ENCODE data around the gene ACMSD.
"Not testable (repeated sequence)": the region's sequence is repeated elsewhere in the genome, so short reads cannot be mapped to it uniquely, and the experiment has no call there.

ACMSD gene

GRCh38 chr2:134838143-134838620, at the start of gene ACMSD:
Gene ACMSD, plus strand, starts transcription at chr2:134838616. Its CDS starts 67 bp downstream, at chr2:134838683.
- no peak for DNase-seq (ENCODE audit: low read depth in 3 of 3)

- no peak for DNase-seq (ENCODE audit: low read depth in 3 of 3)
Measured at GRCh38 chr2:134790487-134790886, 47.9 kb upstream of the ACMSD start.

- DNase-seq (ENCODE audit: low read depth in 3 of 3), result no peak
Measured at GRCh38 chr2:134791616-134792015, 46.8 kb upstream of the ACMSD start.

DNA sequence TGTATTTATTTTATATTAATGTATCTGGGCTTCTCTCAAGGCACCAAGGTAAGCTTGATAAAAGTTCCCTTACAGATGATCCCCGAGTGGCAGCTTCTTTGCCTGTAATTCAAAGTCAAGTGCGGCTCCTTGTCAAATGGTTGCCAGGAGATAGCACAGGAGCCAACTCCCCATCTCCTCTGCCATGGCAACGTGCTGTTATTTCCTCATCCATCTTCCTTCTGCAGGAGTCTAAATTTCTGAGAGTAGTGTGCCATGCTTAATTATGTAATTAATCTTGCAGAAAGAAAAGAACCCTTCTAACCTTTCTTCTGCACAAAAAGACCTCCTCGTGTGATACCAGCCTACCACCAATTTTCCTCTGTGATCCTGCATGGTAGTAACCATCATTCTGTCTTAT, 46.2 kb upstream of the ACMSD start:
- DNase-seq (ENCODE audit: low read depth in 3 of 3), result no peak

DNA sequence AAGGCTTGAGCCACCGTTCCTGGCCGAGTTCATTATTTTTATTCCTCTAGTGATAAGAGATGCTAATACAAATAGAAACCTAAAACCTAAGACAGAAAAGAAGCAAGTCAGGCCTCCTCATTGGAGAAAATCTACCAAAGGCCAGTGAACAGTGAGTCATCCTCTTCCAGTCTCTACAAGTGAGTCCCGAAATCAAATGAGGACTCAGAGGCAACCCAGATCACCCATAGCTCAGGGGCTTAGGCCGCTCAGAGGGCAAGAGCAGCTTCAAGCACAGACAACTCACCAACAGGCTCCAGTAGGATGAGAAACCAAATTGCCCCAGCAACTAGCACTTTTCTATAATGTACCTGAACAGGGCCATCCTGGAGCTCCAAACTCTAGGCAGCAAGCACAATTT, 42.7 kb upstream of the ACMSD start:
- no peak for DNase-seq (ENCODE audit: low read depth in 3 of 3)

DNA sequence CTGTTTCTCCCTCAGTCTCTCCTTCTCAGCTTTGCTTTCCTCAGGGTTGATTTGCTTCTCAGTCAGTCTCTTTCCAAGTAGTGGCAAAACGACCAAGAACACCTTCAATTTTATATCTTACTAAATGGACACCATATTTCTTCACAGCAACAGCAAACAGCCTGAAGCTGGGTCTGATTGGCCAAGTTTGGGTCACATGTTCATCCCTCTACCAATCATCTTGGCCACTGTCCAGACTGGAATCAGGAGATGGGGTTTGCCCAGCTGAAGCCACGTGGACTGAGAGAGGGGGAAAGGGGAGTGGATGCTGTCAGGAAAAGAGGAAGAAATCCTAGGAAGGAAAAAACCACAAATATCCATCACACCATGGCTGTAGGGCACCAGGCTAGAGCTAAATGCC, 42.0 kb upstream of the ACMSD start:
- DNase-seq (ENCODE audit: low read depth in 3 of 3), result no peak

DNA sequence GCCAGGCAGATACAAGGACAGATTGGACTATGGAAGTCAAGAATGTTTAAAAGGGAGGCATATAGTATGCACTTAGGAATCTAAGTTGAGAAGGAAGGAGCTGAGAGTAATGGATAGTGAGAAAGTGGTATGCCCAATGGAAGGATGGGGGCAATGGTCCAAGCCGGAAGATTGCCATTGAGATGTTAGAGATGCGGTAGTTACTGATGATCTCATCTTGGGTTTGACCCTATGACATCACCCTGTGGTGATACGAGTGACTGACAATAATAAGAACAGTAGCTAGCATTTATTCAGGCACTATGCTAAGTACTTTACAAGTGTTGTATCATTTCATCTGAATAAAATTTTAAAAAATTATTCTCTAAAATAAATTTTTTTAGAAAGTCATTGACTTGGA, 38.5 kb upstream of the ACMSD start:
- DNase-seq (ENCODE audit: low read depth in 3 of 3), result no peak

GRCh38 chr2:134800341-134800740, 38.1 kb upstream of the ACMSD start:
- DNase-seq (ENCODE audit: low read depth in 3 of 3), result no peak

DNA sequence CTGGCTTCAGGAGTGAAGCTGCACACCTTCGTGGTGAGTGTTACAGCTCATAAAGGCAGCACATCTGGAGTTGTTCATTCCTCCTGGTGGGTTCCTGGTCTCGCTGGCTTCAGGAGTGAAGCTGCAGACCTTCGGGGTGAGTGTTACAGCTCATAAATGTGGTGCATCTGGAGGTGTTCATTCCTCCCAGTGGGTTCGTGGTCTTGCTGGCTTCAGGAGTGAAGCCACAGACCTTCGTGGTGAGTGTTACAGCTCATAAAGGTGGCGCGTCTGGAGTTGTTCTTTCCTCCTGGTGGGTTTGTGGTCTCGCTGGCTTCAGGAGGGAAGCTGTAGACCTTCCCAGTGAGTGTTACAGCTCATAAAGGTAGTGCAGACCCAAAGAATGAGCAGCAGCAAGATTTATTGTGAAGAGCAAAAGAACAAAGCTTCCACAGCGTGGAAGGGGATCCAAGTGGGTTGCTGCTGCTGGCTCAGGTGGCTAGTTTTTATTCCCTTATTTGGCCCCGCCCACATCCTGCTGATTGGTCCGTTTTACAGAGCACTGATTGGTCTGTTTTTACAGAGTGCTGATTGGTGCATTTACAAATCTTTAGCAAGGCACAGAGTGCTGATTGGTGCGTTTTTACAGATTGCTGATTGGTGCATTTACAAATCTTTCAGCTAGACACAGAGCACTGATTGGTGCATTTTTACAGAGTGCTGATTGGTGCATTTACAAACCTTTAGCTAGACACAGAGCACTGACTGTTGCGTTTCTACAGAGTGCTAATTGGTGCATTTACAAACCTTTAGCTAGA, 34.6 kb upstream of the ACMSD start:
- DNase-seq (ENCODE audit: low read depth in 3 of 3), result not testable (repeated sequence)

GRCh38 chr2:134815741-134816140, 22.7 kb upstream of the ACMSD start:
- no peak for DNase-seq (ENCODE audit: low read depth in 3 of 3)

DNA sequence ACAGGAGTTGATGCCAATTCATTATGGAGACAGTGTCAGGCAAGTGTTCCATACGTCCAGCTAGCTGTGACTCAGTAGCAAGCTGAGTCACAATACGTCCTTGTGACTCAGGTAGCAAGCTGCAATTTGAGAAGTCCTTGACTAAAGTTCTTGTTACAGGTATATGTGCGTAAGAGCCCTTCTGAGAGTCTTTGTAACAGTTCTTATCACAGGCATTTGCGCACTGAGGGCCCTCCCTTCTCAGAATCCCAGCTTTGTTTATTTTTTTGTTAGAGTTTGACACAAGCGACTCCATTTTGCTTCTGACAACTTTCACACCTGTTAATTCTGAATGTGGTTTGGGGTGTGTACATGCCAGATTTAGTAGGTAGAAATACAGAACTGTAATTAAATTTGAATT, 20.1 kb upstream of the ACMSD start:
- no peak for DNase-seq (ENCODE audit: low read depth in 3 of 3)

- DNase-seq (ENCODE audit: low read depth in 3 of 3), result no peak
Measured at GRCh38 chr2:134819334-134819733, 19.1 kb upstream of the ACMSD start.

DNA sequence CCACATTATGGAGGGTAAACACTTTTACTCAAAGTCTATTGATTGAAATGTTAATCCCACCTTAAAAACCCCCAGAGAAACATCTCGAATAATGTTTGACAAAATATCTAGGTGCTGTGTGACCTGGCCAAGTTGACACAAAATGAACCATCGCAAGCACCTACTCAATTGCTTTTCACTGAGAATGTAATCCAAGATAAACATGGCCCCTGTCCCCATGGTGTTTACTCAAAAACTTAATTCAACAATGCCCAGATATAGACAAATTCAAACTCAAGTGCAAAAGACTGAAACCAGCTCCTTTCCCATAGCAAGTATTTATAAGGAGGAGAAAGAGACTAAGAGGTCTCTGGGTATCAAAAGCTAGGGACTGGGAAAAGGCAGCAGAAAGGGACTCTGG, 15.0 kb upstream of the ACMSD start:
- no peak for DNase-seq (ENCODE audit: low read depth in 3 of 3)

DNA sequence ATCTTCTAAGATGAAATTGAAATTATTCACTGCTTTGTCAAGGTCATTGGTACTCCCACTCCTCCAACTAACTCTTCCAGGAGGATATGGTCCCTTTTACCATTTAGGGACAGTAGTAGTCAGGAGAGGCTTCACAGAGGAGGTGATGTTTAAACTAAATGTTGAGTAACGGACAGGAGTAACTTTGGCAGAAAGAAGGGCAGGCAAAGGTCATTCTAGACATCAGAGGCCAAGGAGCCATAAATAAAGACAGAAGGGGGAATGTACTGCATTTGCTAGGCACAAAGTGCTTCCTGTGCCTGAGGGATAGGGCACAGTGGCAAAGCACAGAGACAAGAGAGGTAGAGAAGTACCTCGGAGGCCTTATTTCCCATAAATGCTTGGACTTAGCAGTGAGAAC, 14.6 kb upstream of the ACMSD start:
- DNase-seq (ENCODE audit: low read depth in 3 of 3), result no peak

DNA sequence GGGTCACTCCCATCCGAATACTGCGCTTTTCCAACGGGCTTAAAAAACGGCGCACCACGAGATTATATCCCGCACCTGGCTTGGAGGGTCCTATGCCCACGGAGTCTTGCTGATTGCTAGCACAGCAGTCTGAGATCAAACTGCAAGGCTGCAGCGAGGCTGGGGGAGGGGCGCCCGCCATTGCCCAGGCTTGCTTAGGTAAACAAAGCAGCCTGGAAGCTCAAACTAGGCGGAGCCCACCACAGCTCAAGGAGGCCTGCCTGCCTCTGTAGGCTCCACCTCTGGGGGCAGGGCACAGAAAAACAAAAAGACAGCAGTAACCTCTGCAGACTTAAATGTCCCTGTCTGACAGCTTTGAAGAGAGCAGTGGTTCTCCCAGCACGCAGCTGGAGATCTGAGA, 12.7 kb upstream of the ACMSD start:
- DNase-seq (ENCODE audit: low read depth in 3 of 3), result not testable (repeated sequence)

- no peak for DNase-seq (ENCODE audit: low read depth in 3 of 3)
Measured at GRCh38 chr2:134835471-134835870, 2.9 kb upstream of the ACMSD start.

GRCh38 chr2:134836986-134837385, 1.4 kb upstream of the ACMSD start:
- DNase-seq (ENCODE audit: low read depth in 3 of 3), result no peak

GRCh38 chr2:134839649-134840048, 1.2 kb downstream of the ACMSD start:
- no peak for DNase-seq (ENCODE audit: low read depth in 3 of 3)

DNA sequence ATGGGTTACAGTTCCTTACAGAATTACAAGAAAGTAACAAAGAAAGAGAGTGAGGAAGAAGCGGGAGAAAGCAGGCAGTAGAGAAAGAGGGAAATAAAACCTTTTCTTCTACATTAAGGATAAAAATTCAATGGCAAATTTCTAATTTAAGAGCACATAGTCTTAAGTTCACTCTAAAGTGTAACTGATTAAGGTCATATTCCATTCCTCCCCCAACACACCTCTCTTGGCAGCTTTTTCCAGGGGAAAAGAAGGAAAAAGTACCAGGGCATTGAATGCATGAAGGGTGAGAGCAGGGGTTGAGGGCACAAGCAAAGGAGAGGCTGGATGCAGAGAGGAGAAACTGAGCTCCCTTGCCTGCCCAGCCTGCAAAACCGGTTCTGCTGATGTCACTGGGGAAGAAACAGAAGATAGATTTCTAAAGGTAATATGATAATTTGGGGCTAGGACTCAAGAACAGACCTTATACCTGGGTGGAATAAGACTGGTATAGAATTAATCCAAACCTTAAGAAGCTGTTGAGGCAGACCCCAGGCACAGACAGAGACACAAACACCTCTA, 4.6 kb downstream of the ACMSD start:
- no peak for DNase-seq (ENCODE audit: low read depth in 3 of 3)

GRCh38 chr2:134843968-134844367, 5.6 kb downstream of the ACMSD start:
- no peak for DNase-seq (ENCODE audit: low read depth in 3 of 3)

DNA sequence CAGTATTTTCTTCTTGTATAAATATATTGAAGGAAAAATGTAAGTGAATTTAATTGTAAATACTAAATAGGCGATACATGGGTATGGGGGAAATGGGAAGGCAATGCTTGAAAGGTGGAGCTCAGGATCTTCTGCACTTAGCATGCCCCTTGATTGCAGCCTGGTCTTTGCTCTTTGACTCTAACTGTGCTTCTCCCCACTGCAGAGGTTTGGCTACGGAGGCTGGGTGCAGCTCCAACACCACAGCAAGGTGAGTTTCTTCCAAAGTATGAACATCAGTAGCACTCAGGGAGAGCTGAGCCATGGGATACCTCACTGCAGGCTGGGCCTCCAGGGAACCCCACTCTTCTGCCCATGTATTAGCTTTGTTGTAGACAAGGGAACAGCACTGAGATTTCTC, 6.6 kb downstream of the ACMSD start:
- DNase-seq (ENCODE audit: low read depth in 3 of 3), result no peak

GRCh38 chr2:134845719-134846118, 7.3 kb downstream of the ACMSD start:
- no peak for DNase-seq (ENCODE audit: low read depth in 3 of 3)

- no peak for DNase-seq (ENCODE audit: low read depth in 3 of 3)
Measured at GRCh38 chr2:134846213-134846612, 7.8 kb downstream of the ACMSD start.

DNA sequence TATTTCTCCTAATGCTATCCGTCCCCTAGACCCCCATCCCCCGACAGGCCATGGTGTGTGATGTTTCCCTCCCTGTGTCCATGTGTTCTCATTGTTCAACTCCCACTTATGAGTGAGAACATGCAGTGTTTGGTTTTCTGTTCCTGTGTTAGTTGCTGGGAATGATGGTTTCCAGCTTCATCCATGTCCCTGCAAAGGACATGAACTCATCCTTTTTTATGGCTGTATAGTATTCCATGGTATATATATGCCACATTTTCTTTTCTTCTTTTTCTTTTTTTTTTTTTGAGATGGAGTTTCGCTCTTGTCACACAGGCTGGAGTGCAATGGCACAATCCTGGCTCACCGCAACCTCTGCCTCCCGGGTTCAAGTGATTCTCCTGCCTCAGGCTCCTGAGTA, 9.2 kb downstream of the ACMSD start:
- DNase-seq (ENCODE audit: low read depth in 3 of 3), result not testable (repeated sequence)

Data from stimulated activated CD4-positive, alpha-beta T cell treated with anti-CD3 and anti-CD28 coated beads, TNF-alpha, amount 100 ng/mL, for 24 hours (primary cell).